Colonic mucosa (tissue), 4 donors: ENCODE results near the gene SLC16A7. TPM values are rescaled to one million over a fixed set of nuclear protein-coding genes. Genes with fewer than 3 reads are reported as not detected.

Experiments
- DNase-seq: peaks from one replicate; pipeline ENCODE4 v3.0.0-alpha.2; 2020
- H3K27ac ChIP-seq: fragments of 200-600 bp; one replicate; pipeline ENCODE4 v1.8.0; 2021
- H3K27me3 ChIP-seq: fragments of 200-600 bp; one replicate; pipeline ENCODE4 v1.8.0; 2021
- H3K36me3 ChIP-seq: fragments of 200-600 bp; one replicate; pipeline ENCODE4 v1.8.0; 2021
- H3K4me1 ChIP-seq: fragments of 200-600 bp; one replicate; pipeline ENCODE4 v1.8.0; 2021; ENCODE audit warnings: mild to moderate bottlenecking
- H3K4me3 ChIP-seq: fragments of 200-600 bp; one replicate; pipeline ENCODE4 v1.8.0; 2021
- H3K9ac ChIP-seq, 2 donors: one replicate each; pipeline ENCODE4 v1.7.0; 2013; ENCODE audit warnings: control low read depth in 2 of 2, low read depth in 2 of 2, low read length in 2 of 2
- H3K9me3 ChIP-seq: fragments of 200-600 bp; one replicate; pipeline ENCODE4 v1.8.0; 2021
- CTCF ChIP-seq: fragments of 200-600 bp; IDR thresholded peaks from one replicate; pipeline ENCODE4 v1.8.0; 2022; ENCODE audit warnings: antibody characterized with exemption, mild to moderate bottlenecking
- intact Hi-C: fragments of 100-400 bp; cut with DNase I; formaldehyde crosslinking; loops from one replicate; pipeline ENCODE4 v1.14.1; 2022
- total RNA-seq, 2 donors: library from RNA; stranded (reverse); fragmentation: NEBNext Ultra II Directional in 1 of 2; extraction: Animal tissue kit (Norgen Biotek cat#: 25700) in 1 of 2; gene quantifications; one replicate each; pipeline ENCODE4 v1.2.1, GENCODE V29; 2021
- donor health status: healthy.
- donor health status: DM: no; HTN: no; CAD: no.
- donor health status: DM: no; HTN: no; CAD: no.

Gene SLC16A7
- total RNA-seq, 2 donors from 2014 or later, result 4.4 to 9.5 TPM

- Histone ChIP-seq H3K9me3 (no peaks in the 10 kb centered on the region), H3K36me3 (no peaks in the 10 kb centered on the region), H3K27me3 (no peaks in the 10 kb centered on the region), H3K9ac (no peak overlapping the region), H3K4me1 (no peaks in the 10 kb centered on the region), H3K27ac (no peak overlapping the region), H3K4me3 (no peak overlapping the region)
- no peak for DNase-seq
- TF ChIP-seq CTCF, result peak; percentile 55
- intact Hi-C loops, result loop anchor here (10.0 kb wide), 1 partner anchor 430 kb away; no protein-coding TSS in a partner anchor
Measured at GRCh38 chr12:59834659-59835474, 239.0 kb downstream of the SLC16A7 start.
